ENCODE data around the gene ARL5C.

Gene ARL5C

GRCh38 chr17:39204245-39204644, 38.3 kb upstream of the ARL5C start:
- Histone ChIP-seq H3K4me1 (ENCODE audit: control insufficient read depth, insufficient read depth, low read length) (peaks cover 15% of the 10 kb centered on the region), H3K27me3 (ENCODE audit: control insufficient read depth, insufficient read depth, low read length, poor library complexity, severe bottlenecking) (peaks cover 7% of the 10 kb centered on the region), H3K36me3 (ENCODE audit: control insufficient read depth, insufficient read depth, low read length) (peaks cover 38% of the 10 kb centered on the region), H3K9me3 (ENCODE audit: control insufficient read depth, low read length) (no peaks in the 10 kb centered on the region), H3K27ac (ENCODE audit: insufficient read depth, low read depth, low read length, poor library complexity, severe bottlenecking) (no peak overlapping the region), H3K4me3 (ENCODE audit: insufficient read depth, low read depth, low read length) (no peak overlapping the region)
- WGBS, 2 experiments, result 94 to 98% methylated on average over 8 of the region's 8 CpGs

GRCh38 chr17:39200957-39201510, 35.1 kb upstream of the ARL5C start:
- Histone ChIP-seq H3K4me1 (ENCODE audit: control insufficient read depth, insufficient read depth, low read length) (peaks cover 17% of the 10 kb centered on the region), H3K9me3 (ENCODE audit: control insufficient read depth, low read length) (no peaks in the 10 kb centered on the region), H3K36me3 (ENCODE audit: control insufficient read depth, insufficient read depth, low read length) (peaks cover 38% of the 10 kb centered on the region), H3K27me3 (ENCODE audit: control insufficient read depth, insufficient read depth, low read length, poor library complexity, severe bottlenecking) (no peaks in the 10 kb centered on the region), H3K27ac (ENCODE audit: insufficient read depth, low read depth, low read length, poor library complexity, severe bottlenecking) (no peak overlapping the region), H3K4me3 (ENCODE audit: insufficient read depth, low read depth, low read length) (peak overlapping the region; percentile 97)
- WGBS, 2 experiments, result 65 to 66% methylated on average over 11 of the region's 11 CpGs

- Histone ChIP-seq H3K4me1 (ENCODE audit: control insufficient read depth, insufficient read depth, low read length) (peaks cover 24% of the 10 kb centered on the region), H3K4me3 (ENCODE audit: insufficient read depth, low read depth, low read length) (peak within 1 kb of the TSS; percentile 97), H3K27me3 (ENCODE audit: control insufficient read depth, insufficient read depth, low read length, poor library complexity, severe bottlenecking) (no peaks in the 10 kb centered on the region), H3K36me3 (ENCODE audit: control insufficient read depth, insufficient read depth, low read length) (peaks cover 38% of the 10 kb centered on the region), H3K9me3 (ENCODE audit: control insufficient read depth, low read length) (no peaks in the 10 kb centered on the region), H3K27ac (ENCODE audit: insufficient read depth, low read depth, low read length, poor library complexity, severe bottlenecking) (peak within 1 kb of the TSS; percentile 98)
- WGBS, 2 experiments, result 1% methylated on average over 52 of the region's 52 CpGs
Measured at GRCh38 chr17:39200070-39200879, 34.3 kb upstream of the ARL5C start, which contains the start of gene RPL19. Gene RPL19, plus strand, starts transcription at chr17:39200283. Its CDS starts 62 bp downstream, at chr17:39200345.

GRCh38 chr17:39199820-39200069, 33.8 kb upstream of the ARL5C start:
- peak overlapping the region; percentile 98 for H3K27ac ChIP-seq (ENCODE audit: insufficient read depth, low read depth, low read length, poor library complexity, severe bottlenecking)
- peaks cover 30% of the 10 kb centered on the region for H3K4me1 ChIP-seq (ENCODE audit: control insufficient read depth, insufficient read depth, low read length)
- H3K9me3 ChIP-seq (ENCODE audit: control insufficient read depth, low read length), result no peaks in the 10 kb centered on the region
- no peaks in the 10 kb centered on the region for H3K27me3 ChIP-seq (ENCODE audit: control insufficient read depth, insufficient read depth, low read length, poor library complexity, severe bottlenecking)
- peaks cover 32% of the 10 kb centered on the region for H3K36me3 ChIP-seq (ENCODE audit: control insufficient read depth, insufficient read depth, low read length)
- WGBS, 2 experiments, result 3% methylated on average over 10 of the region's 10 CpGs
- peak overlapping the region; percentile 97 for H3K4me3 ChIP-seq (ENCODE audit: insufficient read depth, low read depth, low read length)

GRCh38 chr17:39198186-39198566, 32.2 kb upstream of the ARL5C start:
- H3K36me3 ChIP-seq (ENCODE audit: control insufficient read depth, insufficient read depth, low read length), result peaks cover 19% of the 10 kb centered on the region
- H3K9me3 ChIP-seq (ENCODE audit: control insufficient read depth, low read length), result no peaks in the 10 kb centered on the region
- peak overlapping the region; percentile 73 for H3K4me3 ChIP-seq (ENCODE audit: insufficient read depth, low read depth, low read length)
- H3K27me3 ChIP-seq (ENCODE audit: control insufficient read depth, insufficient read depth, low read length, poor library complexity, severe bottlenecking), result no peaks in the 10 kb centered on the region
- peaks cover 31% of the 10 kb centered on the region for H3K4me1 ChIP-seq (ENCODE audit: control insufficient read depth, insufficient read depth, low read length)
- WGBS, 2 experiments, result 80 to 98% methylated on average over 3 to 4 of the region's 4 CpGs
- no peak overlapping the region for H3K27ac ChIP-seq (ENCODE audit: insufficient read depth, low read depth, low read length, poor library complexity, severe bottlenecking)

GRCh38 chr17:39197380-39198185, 31.6 kb upstream of the ARL5C start, which contains the start of gene CACNB1:
Gene CACNB1, minus strand, starts transcription at chr17:39197669. Its CDS starts 174 bp downstream, at chr17:39197495.
- Histone ChIP-seq H3K36me3 (ENCODE audit: control insufficient read depth, insufficient read depth, low read length) (peaks cover 16% of the 10 kb centered on the region), H3K4me1 (ENCODE audit: control insufficient read depth, insufficient read depth, low read length) (peaks cover 31% of the 10 kb centered on the region), H3K27me3 (ENCODE audit: control insufficient read depth, insufficient read depth, low read length, poor library complexity, severe bottlenecking) (no peaks in the 10 kb centered on the region), H3K9me3 (ENCODE audit: control insufficient read depth, low read length) (no peaks in the 10 kb centered on the region), H3K4me3 (ENCODE audit: insufficient read depth, low read depth, low read length) (peak within 1 kb of the TSS; percentile 73), H3K27ac (ENCODE audit: insufficient read depth, low read depth, low read length, poor library complexity, severe bottlenecking) (no peak within 1 kb of the TSS)
- 1 to 2% methylated on average over 55 of the region's 55 CpGs for WGBS, 2 experiments

GRCh38 chr17:39196808-39197291, 30.9 kb upstream of the ARL5C start:
- 0% methylated on average over 29 to 30 of the region's 30 CpGs for WGBS, 2 experiments
- H3K27ac ChIP-seq (ENCODE audit: insufficient read depth, low read depth, low read length, poor library complexity, severe bottlenecking), result no peak overlapping the region
- H3K36me3 ChIP-seq (ENCODE audit: control insufficient read depth, insufficient read depth, low read length), result peaks cover 12% of the 10 kb centered on the region

GRCh38 chr17:39196241-39196807, 30.4 kb upstream of the ARL5C start:
- no peak overlapping the region for H3K27ac ChIP-seq (ENCODE audit: insufficient read depth, low read depth, low read length, poor library complexity, severe bottlenecking)
- 36 to 39% methylated on average over 5 to 6 of the region's 8 CpGs for WGBS, 2 experiments
- peaks cover 31% of the 10 kb centered on the region for H3K4me1 ChIP-seq (ENCODE audit: control insufficient read depth, insufficient read depth, low read length)
- H3K4me3 ChIP-seq (ENCODE audit: insufficient read depth, low read depth, low read length), result peak overlapping the region; percentile 73
- H3K27me3 ChIP-seq (ENCODE audit: control insufficient read depth, insufficient read depth, low read length, poor library complexity, severe bottlenecking), result no peaks in the 10 kb centered on the region
- no peaks in the 10 kb centered on the region for H3K9me3 ChIP-seq (ENCODE audit: control insufficient read depth, low read length)
- H3K36me3 ChIP-seq (ENCODE audit: control insufficient read depth, insufficient read depth, low read length), result peaks cover 8% of the 10 kb centered on the region

More at GRCh38 chr17:39196808-39197291, 30.9 kb upstream of the ARL5C start:
- no peaks in the 10 kb centered on the region for H3K27me3 ChIP-seq (ENCODE audit: control insufficient read depth, insufficient read depth, low read length, poor library complexity, severe bottlenecking)
- H3K4me3 ChIP-seq (ENCODE audit: insufficient read depth, low read depth, low read length), result peak overlapping the region; percentile 73
- H3K4me1 ChIP-seq (ENCODE audit: control insufficient read depth, insufficient read depth, low read length), result peaks cover 31% of the 10 kb centered on the region
- H3K9me3 ChIP-seq (ENCODE audit: control insufficient read depth, low read length), result no peaks in the 10 kb centered on the region

GRCh38 chr17:39195568-39196160, 29.7 kb upstream of the ARL5C start:
- H3K4me3 ChIP-seq (ENCODE audit: insufficient read depth, low read depth, low read length), result peak overlapping the region; percentile 73
- no peaks in the 10 kb centered on the region for H3K9me3 ChIP-seq (ENCODE audit: control insufficient read depth, low read length)
- H3K36me3 ChIP-seq (ENCODE audit: control insufficient read depth, insufficient read depth, low read length), result peaks cover 8% of the 10 kb centered on the region
- H3K27ac ChIP-seq (ENCODE audit: insufficient read depth, low read depth, low read length, poor library complexity, severe bottlenecking), result no peak overlapping the region
- peaks cover 26% of the 10 kb centered on the region for H3K4me1 ChIP-seq (ENCODE audit: control insufficient read depth, insufficient read depth, low read length)
- no peaks in the 10 kb centered on the region for H3K27me3 ChIP-seq (ENCODE audit: control insufficient read depth, insufficient read depth, low read length, poor library complexity, severe bottlenecking)
- 75% methylated on average over 8 of the region's 8 CpGs for WGBS, 2 experiments

Data from ectodermal cell (in vitro differentiated cells).